GM23338 (cell line): Measurements from ENCODE around the gene IFNLR1. TPM values are rescaled to one million over a fixed set of nuclear protein-coding genes. Genes with fewer than 3 reads are reported as not detected.

Experiments
- ATAC-seq: fragments of 200-7000 bp; cut with Tn5 transposase; 3 replicates; pipeline ENCODE4 v1.9.1; 2020
- DNase-seq: peaks from one replicate; pipeline ENCODE4 v3.0.0-alpha.2; 2015; ENCODE audit warnings: low spot score
- H2AFZ ChIP-seq: fragments of 200-600 bp; sonication (generic); 2 replicates; pipeline ENCODE4 v1.8.0; 2016; ENCODE audit warnings: antibody characterized with exemption, mild to moderate bottlenecking, moderate library complexity
- H3F3A ChIP-seq: fragments of 200-600 bp; sonication (generic); replicated peaks from 2 replicates; pipeline ENCODE4 v1.8.0; 2017; ENCODE audit warnings: antibody characterized with exemption, mixed run types, low read depth
- H3K27ac ChIP-seq: fragments of 200-600 bp; sonication (generic); 2 replicates; pipeline ENCODE4 v1.6.1; 2016; ENCODE audit warnings: low read depth
- H3K27me3 ChIP-seq: fragments of 200-600 bp; sonication (generic); 2 replicates; pipeline ENCODE4 v1.8.0; 2016; ENCODE audit warnings: mild to moderate bottlenecking, mixed run types, moderate library complexity; ENCODE audit not compliant: insufficient read depth
- H3K36me3 ChIP-seq: fragments of 200-600 bp; sonication (generic); 2 replicates; pipeline ENCODE4 v1.8.0; 2016; ENCODE audit warnings: mild to moderate bottlenecking; ENCODE audit not compliant: insufficient read depth
- H3K4me1 ChIP-seq: fragments of 200-600 bp; sonication (generic); 2 replicates; pipeline ENCODE4 v1.8.0; 2016; ENCODE audit warnings: mild to moderate bottlenecking, moderate library complexity; ENCODE audit not compliant: insufficient read depth
- H3K4me2 ChIP-seq: fragments of 200-600 bp; sonication (generic); 2 replicates; pipeline ENCODE4 v1.7.1; 2017; ENCODE audit warnings: mixed run types
- H3K4me3 ChIP-seq: fragments of 200-600 bp; sonication (generic); 2 replicates; pipeline ENCODE4 v1.6.1; 2016; ENCODE audit warnings: mixed run types
- H3K79me2 ChIP-seq: fragments of 200-600 bp; sonication (generic); replicated peaks from 2 replicates; pipeline ENCODE4 v1.8.0; 2017; ENCODE audit warnings: mild to moderate bottlenecking; ENCODE audit not compliant: insufficient read depth
- H3K9me2 ChIP-seq: fragments of 200-600 bp; sonication (generic); 2 replicates; pipeline ENCODE4 v1.8.0; 2017; ENCODE audit not compliant: insufficient read depth
- H4K20me1 ChIP-seq: fragments of 200-600 bp; sonication (generic); replicated peaks from 2 replicates; pipeline ENCODE4 v1.8.0; 2017; ENCODE audit warnings: mild to moderate bottlenecking; ENCODE audit not compliant: insufficient read depth
- H3K27ac Mint-ChIP-seq: 2 replicates; pipeline ENCODE4 v1.8.0; 2020; ENCODE audit warnings: inconsistent platforms, mild to moderate bottlenecking, moderate library complexity, mixed read lengths
- H3K27me3 Mint-ChIP-seq: 3 replicates; pipeline ENCODE4 v1.8.0; 2022; ENCODE audit warnings: low read depth, mild to moderate bottlenecking, moderate library complexity, mixed read lengths, inconsistent platforms; ENCODE audit not compliant: insufficient read depth, poor library complexity
- H3K36me3 Mint-ChIP-seq: 3 replicates; pipeline ENCODE4 v1.8.0; 2021; ENCODE audit warnings: low read depth, mild to moderate bottlenecking, inconsistent platforms, moderate library complexity, mixed read lengths
- H3K4me1 Mint-ChIP-seq: 3 replicates; pipeline ENCODE4 v1.8.0; 2020; ENCODE audit warnings: mild to moderate bottlenecking, inconsistent platforms, mixed read lengths
- H3K4me3 Mint-ChIP-seq: 3 replicates; pipeline ENCODE4 v1.8.0; 2021; ENCODE audit warnings: moderate library complexity, mild to moderate bottlenecking, inconsistent platforms, mixed read lengths
- H3K9me3 Mint-ChIP-seq: 3 replicates; pipeline ENCODE4 v1.8.0; 2020; ENCODE audit warnings: moderate library complexity, mild to moderate bottlenecking, inconsistent platforms, mixed read lengths
- CREB1 ChIP-seq: fragments of 250-450 bp; sonication (Bioruptor Pico); IDR thresholded peaks from 2 replicates; pipeline ENCODE4 v1.5.0; 2020; ENCODE audit warnings: low read depth, mild to moderate bottlenecking, moderate library complexity
- EZH2 ChIP-seq: fragments of 200-600 bp; sonication (generic); IDR thresholded peaks from one replicate; pipeline ENCODE4 v1.8.0; 2017; ENCODE audit warnings: antibody characterized with exemption, mild to moderate bottlenecking, low read depth; ENCODE audit not compliant: unreplicated experiment
- EZH2phosphoT487 ChIP-seq: fragments of 200-600 bp; sonication (generic); IDR thresholded peaks from one replicate; pipeline ENCODE4 v1.8.1; 2018; ENCODE audit warnings: antibody characterized with exemption; ENCODE audit not compliant: unreplicated experiment
- NANOG ChIP-seq: IDR thresholded peaks from 2 replicates; pipeline ENCODE4 v1.6.1; 2016; ENCODE audit warnings: antibody characterized with exemption, borderline replicate concordance
- POLR2AphosphoS5 ChIP-seq: IDR thresholded peaks from 2 replicates; pipeline ENCODE4 v1.6.1; 2016; ENCODE audit warnings: antibody characterized with exemption, low read depth
- ZNF114 ChIP-seq: fragments of 250-450 bp; sonication (Bioruptor Pico); IDR thresholded peaks from 2 replicates; pipeline ENCODE4 v1.5.0; 2020; ENCODE audit warnings: mild to moderate bottlenecking, moderate library complexity
- ZNF331 ChIP-seq: fragments of 250-450 bp; sonication (Bioruptor Pico); IDR thresholded peaks from 2 replicates; pipeline ENCODE4 v1.5.0; 2020; ENCODE audit warnings: low read depth, mild to moderate bottlenecking, moderate library complexity
- ZNF462 ChIP-seq: fragments of 250-450 bp; sonication (Bioruptor Pico); IDR thresholded peaks from 2 replicates; pipeline ENCODE4 v1.5.0; 2020; ENCODE audit warnings: mild to moderate bottlenecking, moderate library complexity
- polyA plus RNA-seq: library from polyadenylated mRNA; unstranded; fragments of >200 nt; fragmentation: Nextera tagmentation; extraction: Ambion mirVana; gene quantifications from 2 replicates; pipeline ENCODE4 v1.2.1, GENCODE V29; 2016
- total RNA-seq: library from RNA; depleted of rRNA; stranded (reverse); fragments of >200 nt; shearing (Covaris generic); gene quantifications from 2 replicates; pipeline ENCODE4 v1.2.3, GENCODE V29; 2014
- TF ChIP-seq, protein P1 (sequence below): IDR thresholded peaks from 2 replicates; pipeline ENCODE4 v1.6.1; 2016; ENCODE audit warnings: antibody characterized with exemption
- TF ChIP-seq, protein P2 (sequence below): IDR thresholded peaks from one replicate; pipeline ENCODE4 v1.6.1; 2018; ENCODE audit warnings: antibody characterized with exemption; ENCODE audit not compliant: unreplicated experiment
- TF ChIP-seq, protein P3 (sequence below), 2 experiments: fragments of 200-600 bp in 1 of 2; sonication (generic) in 1 of 2; conservative IDR thresholded peaks; 2 replicates each; pipeline versions ENCODE4 v1.5.1 to v1.6.1; 2016 to 2017; ENCODE audit warnings: antibody characterized with exemption in 2 of 2, low read depth in 2 of 2, mild to moderate bottlenecking in 2 of 2, moderate library complexity in 1 of 2

The IFNLR1 gene
- total and polyA plus RNA-seq, 2 experiments from 2014 or later, result 4.2 to 6.2 TPM

DNA sequence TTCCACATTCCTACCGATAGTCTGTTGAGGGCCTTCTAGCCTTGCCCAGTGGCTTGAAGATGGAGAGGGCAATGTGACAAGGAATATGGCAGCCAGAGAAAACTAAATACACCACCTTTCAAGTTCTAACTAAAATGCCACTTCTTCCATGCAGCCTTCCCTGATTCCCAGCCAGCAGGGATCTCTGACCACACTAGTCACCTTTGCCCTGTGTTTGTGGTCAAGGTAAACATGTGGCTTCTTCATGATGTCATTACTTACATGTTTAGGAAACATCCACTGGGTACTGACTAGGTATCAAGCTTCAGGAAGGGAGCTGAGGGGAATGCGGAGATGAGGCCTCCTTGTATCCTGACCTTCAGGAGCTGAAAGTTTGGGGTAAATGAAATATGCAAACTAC lies 21.6 kb downstream of the IFNLR1 start:
- H3F3A ChIP-seq, result no peaks in the 10 kb centered on the region
- DNase-seq (no peak), ATAC-seq (no peak)
- no peaks in the 10 kb centered on the region for H3K9me2 ChIP-seq
- no peaks in the 10 kb centered on the region for H3K27me3 ChIP-seq
- H3K4me1 Mint-ChIP-seq, result no peaks in the 10 kb centered on the region
- no peak overlapping the region for H3K4me3 Mint-ChIP-seq
- H3K27ac ChIP-seq, result no peak overlapping the region
- H3K36me3 ChIP-seq, result peaks cover 3% of the 10 kb centered on the region; the same call in 1 of the 2 replicates
- no peaks in the 10 kb centered on the region for H3K27me3 Mint-ChIP-seq
- H4K20me1 ChIP-seq, result no peaks in the 10 kb centered on the region; the same call in 1 of the 2 replicates
- no peak overlapping the region for H3K4me2 ChIP-seq
- H2AFZ ChIP-seq, result no peak overlapping the region
- no peaks in the 10 kb centered on the region; the same call in 2 of the 3 replicates for H3K9me3 Mint-ChIP-seq
- H3K79me2 ChIP-seq, result no peaks in the 10 kb centered on the region
- TF ChIP-seq CREB1 (no peak), ZNF462 (CRISPR knock-in tag) (no peak), ZNF331 (no peak), ZNF114 (CRISPR knock-in tag) (no peak), EZH2 (no peak), POLR2AphosphoS5 (no peak), EZH2phosphoT487 (no peak), NANOG (no peak)
- TF ChIP-seq, protein P1, sequence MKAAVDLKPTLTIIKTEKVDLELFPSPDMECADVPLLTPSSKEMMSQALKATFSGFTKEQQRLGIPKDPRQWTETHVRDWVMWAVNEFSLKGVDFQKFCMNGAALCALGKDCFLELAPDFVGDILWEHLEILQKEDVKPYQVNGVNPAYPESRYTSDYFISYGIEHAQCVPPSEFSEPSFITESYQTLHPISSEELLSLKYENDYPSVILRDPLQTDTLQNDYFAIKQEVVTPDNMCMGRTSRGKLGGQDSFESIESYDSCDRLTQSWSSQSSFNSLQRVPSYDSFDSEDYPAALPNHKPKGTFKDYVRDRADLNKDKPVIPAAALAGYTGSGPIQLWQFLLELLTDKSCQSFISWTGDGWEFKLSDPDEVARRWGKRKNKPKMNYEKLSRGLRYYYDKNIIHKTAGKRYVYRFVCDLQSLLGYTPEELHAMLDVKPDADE, result no peak
- TF ChIP-seq, protein P2, sequence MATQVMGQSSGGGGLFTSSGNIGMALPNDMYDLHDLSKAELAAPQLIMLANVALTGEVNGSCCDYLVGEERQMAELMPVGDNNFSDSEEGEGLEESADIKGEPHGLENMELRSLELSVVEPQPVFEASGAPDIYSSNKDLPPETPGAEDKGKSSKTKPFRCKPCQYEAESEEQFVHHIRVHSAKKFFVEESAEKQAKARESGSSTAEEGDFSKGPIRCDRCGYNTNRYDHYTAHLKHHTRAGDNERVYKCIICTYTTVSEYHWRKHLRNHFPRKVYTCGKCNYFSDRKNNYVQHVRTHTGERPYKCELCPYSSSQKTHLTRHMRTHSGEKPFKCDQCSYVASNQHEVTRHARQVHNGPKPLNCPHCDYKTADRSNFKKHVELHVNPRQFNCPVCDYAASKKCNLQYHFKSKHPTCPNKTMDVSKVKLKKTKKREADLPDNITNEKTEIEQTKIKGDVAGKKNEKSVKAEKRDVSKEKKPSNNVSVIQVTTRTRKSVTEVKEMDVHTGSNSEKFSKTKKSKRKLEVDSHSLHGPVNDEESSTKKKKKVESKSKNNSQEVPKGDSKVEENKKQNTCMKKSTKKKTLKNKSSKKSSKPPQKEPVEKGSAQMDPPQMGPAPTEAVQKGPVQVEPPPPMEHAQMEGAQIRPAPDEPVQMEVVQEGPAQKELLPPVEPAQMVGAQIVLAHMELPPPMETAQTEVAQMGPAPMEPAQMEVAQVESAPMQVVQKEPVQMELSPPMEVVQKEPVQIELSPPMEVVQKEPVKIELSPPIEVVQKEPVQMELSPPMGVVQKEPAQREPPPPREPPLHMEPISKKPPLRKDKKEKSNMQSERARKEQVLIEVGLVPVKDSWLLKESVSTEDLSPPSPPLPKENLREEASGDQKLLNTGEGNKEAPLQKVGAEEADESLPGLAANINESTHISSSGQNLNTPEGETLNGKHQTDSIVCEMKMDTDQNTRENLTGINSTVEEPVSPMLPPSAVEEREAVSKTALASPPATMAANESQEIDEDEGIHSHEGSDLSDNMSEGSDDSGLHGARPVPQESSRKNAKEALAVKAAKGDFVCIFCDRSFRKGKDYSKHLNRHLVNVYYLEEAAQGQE, result no peak
- TF ChIP-seq, protein P3, sequence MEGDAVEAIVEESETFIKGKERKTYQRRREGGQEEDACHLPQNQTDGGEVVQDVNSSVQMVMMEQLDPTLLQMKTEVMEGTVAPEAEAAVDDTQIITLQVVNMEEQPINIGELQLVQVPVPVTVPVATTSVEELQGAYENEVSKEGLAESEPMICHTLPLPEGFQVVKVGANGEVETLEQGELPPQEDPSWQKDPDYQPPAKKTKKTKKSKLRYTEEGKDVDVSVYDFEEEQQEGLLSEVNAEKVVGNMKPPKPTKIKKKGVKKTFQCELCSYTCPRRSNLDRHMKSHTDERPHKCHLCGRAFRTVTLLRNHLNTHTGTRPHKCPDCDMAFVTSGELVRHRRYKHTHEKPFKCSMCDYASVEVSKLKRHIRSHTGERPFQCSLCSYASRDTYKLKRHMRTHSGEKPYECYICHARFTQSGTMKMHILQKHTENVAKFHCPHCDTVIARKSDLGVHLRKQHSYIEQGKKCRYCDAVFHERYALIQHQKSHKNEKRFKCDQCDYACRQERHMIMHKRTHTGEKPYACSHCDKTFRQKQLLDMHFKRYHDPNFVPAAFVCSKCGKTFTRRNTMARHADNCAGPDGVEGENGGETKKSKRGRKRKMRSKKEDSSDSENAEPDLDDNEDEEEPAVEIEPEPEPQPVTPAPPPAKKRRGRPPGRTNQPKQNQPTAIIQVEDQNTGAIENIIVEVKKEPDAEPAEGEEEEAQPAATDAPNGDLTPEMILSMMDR (conservative IDR thresholded peaks at IDR 0.05; ENCODE audit: low read depth in 2 of 2), result no peak
- H3K4me3 ChIP-seq, result no peak overlapping the region
- no peaks in the 10 kb centered on the region for H3K4me1 ChIP-seq
- peaks cover 23% of the 10 kb centered on the region for H3K36me3 Mint-ChIP-seq
- no peak overlapping the region for H3K27ac Mint-ChIP-seq
